Psoas muscle (tissue), 8 donors: ENCODE results near the gene GYS2. TPM values are rescaled to one million over a fixed set of nuclear protein-coding genes. Genes with fewer than 3 reads are reported as not detected.
"Not testable (repeated sequence)": the region's sequence is repeated elsewhere in the genome, so short reads cannot be mapped to it uniquely, and the experiment has no call there.

ENCODE experiments used
- ATAC-seq, 4 donors: fragments of 200-7000 bp; cut with Tn5 transposase; one replicate each; pipeline ENCODE4 v1.9.1; 2020; ENCODE audit warnings: moderate library complexity in 3 of 4, mild to moderate bottlenecking in 2 of 4
- DNase-seq, 2 donors: peaks; one replicate each; pipeline ENCODE4 v3.0.0-alpha.2; 2020
- H3K27ac ChIP-seq: fragments of 200-600 bp; one replicate; pipeline ENCODE4 v1.8.0; 2022
- H3K27me3 ChIP-seq, 3 donors: fragments of 200-600 bp in 1 of 3; one replicate each; pipeline versions ENCODE4 v1.6.1 to v1.8.0; 2013 to 2022; ENCODE audit warnings: low read length in 2 of 3, mild to moderate bottlenecking in 2 of 3, moderate library complexity in 1 of 3; ENCODE audit not compliant: insufficient read depth in 3 of 3
- H3K36me3 ChIP-seq, 2 donors: fragments of 200-600 bp in 1 of 2; one replicate each; pipeline versions ENCODE4 v1.6.1 to v1.8.0; 2013 to 2022; ENCODE audit warnings: low read depth in 1 of 2, mild to moderate bottlenecking in 1 of 2, moderate library complexity in 1 of 2; ENCODE audit not compliant: insufficient read depth in 1 of 2
- H3K4me1 ChIP-seq: fragments of 200-600 bp; one replicate; pipeline ENCODE4 v1.8.0; 2022
- H3K4me3 ChIP-seq: fragments of 200-600 bp; one replicate; pipeline ENCODE4 v1.8.0; 2022; ENCODE audit warnings: mild to moderate bottlenecking
- H3K9me3 ChIP-seq: fragments of 200-600 bp; one replicate; pipeline ENCODE4 v1.8.0; 2022
- CTCF ChIP-seq: fragments of 200-600 bp; IDR thresholded peaks from one replicate; pipeline ENCODE4 v1.8.0; 2022; ENCODE audit warnings: antibody characterized with exemption
- WGBS, 3 donors: extraction: QIAGEN DNeasy Blood & Tissue Kit; methylation state at CpG; one replicate each; pipeline versions ENCODE4 v1.1.6 to v1.1.7; 2013; 5-methylcytosine and 5-hydroxymethylcytosine counted together
- intact Hi-C, 2 donors: fragments of 100-400 bp; cut with DNase I; formaldehyde crosslinking; loops; one replicate each; pipeline versions ENCODE4 v1.11.0 to v1.14.2; 2022
- polyA plus RNA-seq, 3 donors: library from polyadenylated mRNA; stranded (reverse); fragments of 200-250 nt; gene quantifications; one replicate each; pipeline ENCODE4 v1.2.3, GENCODE V29; 2013
- total RNA-seq, 4 donors: library from RNA; stranded (reverse); fragmentation: NEBNext Ultra II Directional in 2 of 4; extraction: Animal tissue kit (Norgen Biotek cat#: 25700) in 2 of 4; gene quantifications; one replicate each; pipeline versions ENCODE4 v1.2.1 to v1.2.4, GENCODE V29; 2021 to 2023
- donor health status: healthy with polysubstance abuse.
- donor health status: DM: no; HTN: no; CAD: no; lungs with moderate emphysema.
- donor health status: Bipolar disorder and iron deficiency.
- donor health status: healthy.
- donor health status: DM: yes; HTN: yes; CAD: no.
- donor health status: DM: no; HTN: no; CAD: no.
- donor health status: DM: no; HTN: no; CAD: no.
- donor health status: DM: yes; HTN: yes; CAD: no.

GYS2 gene
- total and polyA plus RNA-seq, 7 donors: 0.03 to 0.09 TPM; not detected in 5

GRCh38 chr12:21600196-21600595, 4.5 kb downstream of the GYS2 start:
- H3K36me3 ChIP-seq: no peaks in the 10 kb centered on the region
- intact Hi-C loops: no loop called here
- no peaks in the 10 kb centered on the region for H3K27me3 ChIP-seq
- H3K4me3 ChIP-seq: no peak overlapping the region
- H3K27ac ChIP-seq: no peak overlapping the region
- H3K9me3 ChIP-seq: no peaks in the 10 kb centered on the region
- H3K4me1 ChIP-seq: no peaks in the 10 kb centered on the region
- ATAC-seq: no peak
- WGBS, 3 donors: 55 to 75% (median 61%) methylated on average over 5 of the region's 5 CpGs
- no peak for TF ChIP-seq CTCF
- DNase-seq: no peak

- H3K4me3 ChIP-seq: no peak overlapping the region
- H3K4me1 ChIP-seq: no peaks in the 10 kb centered on the region
- no peak overlapping the region for H3K27ac ChIP-seq
- 90 to 94% (median 90%) methylated on average over 3 of the region's 3 CpGs for WGBS, 3 donors
- no peak for TF ChIP-seq CTCF
- no peak for ATAC-seq
- H3K36me3 ChIP-seq: no peaks in the 10 kb centered on the region
- DNase-seq: no peak
- intact Hi-C loops: no loop called here
- H3K9me3 ChIP-seq: no peaks in the 10 kb centered on the region
- no peaks in the 10 kb centered on the region for H3K27me3 ChIP-seq
Measured at GRCh38 chr12:21599143-21599999, 5.3 kb downstream of the GYS2 start.

- Histone ChIP-seq H3K9me3 (no peaks in the 10 kb centered on the region), H3K27me3 (no peaks in the 10 kb centered on the region), H3K4me3 (no peak overlapping the region), H3K4me1 (no peaks in the 10 kb centered on the region), H3K27ac (no peak overlapping the region), H3K36me3 (no peaks in the 10 kb centered on the region)
- DNase-seq (no peak), ATAC-seq (no peak)
- 92 to 93% (median 93%) methylated on average over 4 of the region's 4 CpGs for WGBS, 3 donors
- no peak for TF ChIP-seq CTCF
- intact Hi-C loops: no loop called here
Measured at GRCh38 chr12:21598651-21599050, 6.0 kb downstream of the GYS2 start.

- DNase-seq, intact Hi-C loops, ATAC-seq, H3K27ac ChIP-seq, H3K4me1 ChIP-seq, H3K27me3 ChIP-seq, H3K9me3 ChIP-seq, H3K4me3 ChIP-seq, H3K36me3 ChIP-seq: not testable (repeated sequence)
Measured at GRCh38 chr12:21595356-21595755, 9.3 kb downstream of the GYS2 start.

- 80 to 93% (median 84%) methylated on average over 3 of the region's 3 CpGs for WGBS, 3 donors
- Histone ChIP-seq H3K9me3 (no peaks in the 10 kb centered on the region), H3K27me3 (no peaks in the 10 kb centered on the region), H3K36me3 (no peaks in the 10 kb centered on the region), H3K27ac (no peak overlapping the region), H3K4me1 (no peaks in the 10 kb centered on the region), H3K4me3 (no peak overlapping the region)
- intact Hi-C loops: no loop called here
- no peak for ATAC-seq
- DNase-seq: no peak
- no peak for TF ChIP-seq CTCF
Measured at GRCh38 chr12:21585485-21585884, 19.2 kb downstream of the GYS2 start.

- H3K9me3 ChIP-seq, intact Hi-C loops, H3K36me3 ChIP-seq, H3K27ac ChIP-seq, DNase-seq, ATAC-seq, H3K27me3 ChIP-seq, H3K4me1 ChIP-seq, H3K4me3 ChIP-seq: not testable (repeated sequence)
- 88 to 92% (median 91%) methylated on average over 5 of the region's 5 CpGs for WGBS, 3 donors
Measured at GRCh38 chr12:21584403-21585182, 20.1 kb downstream of the GYS2 start.
